A549 (cell line): ENCODE measurements around the gene GRID2. TPM values are rescaled to one million over a fixed set of nuclear protein-coding genes. Genes with fewer than 3 reads are reported as not detected.

Experiments
- ATAC-seq, 2 experiments: fragments of 200-7000 bp in 1 of 2; fragments of >200 bp in 1 of 2; cut with Nextera tagmentation in 1 of 2; cut with Tn5 transposase in 1 of 2; 3 replicates each; pipeline versions ENCODE4 v1.8.0 to v1.9.1; 2018 to 2020; ENCODE audit warnings: mild to moderate bottlenecking in 1 of 2, moderate library complexity in 1 of 2
- CTCF ChIA-PET: fragments of 300-600 bp; sonication (Branson Sonifier 250); formaldehyde crosslinking; extraction: SDS; loops from one replicate; lab custom pipeline; 2021; ENCODE audit warnings: antibody characterized with exemption, inconsistent platforms; lab: Yijun Ruan, JAX
- POLR2A ChIA-PET: fragments of 350-600 bp; formaldehyde crosslinking; extraction: SDS; loops from one replicate; lab custom pipeline; 2021; ENCODE audit warnings: antibody characterized with exemption, inconsistent platforms; lab: Yijun Ruan, JAX
- DNase-seq, 2 experiments: peaks; one replicate each; pipeline versions ENCODE4 v3.0.0 to v3.0.0-alpha.2; 2011 to 2016; ENCODE audit warnings: low read depth in 1 of 2, low spot score in 1 of 2
- FAIRE-seq: peaks from 2 replicates; lab custom pipeline; 2011; peaks lifted over from hg19 to GRCh38; lab: Jason Lieb, UNC
- H3K27ac ChIP-seq, 2 experiments: fragments of >200 bp; sonication (Bioruptor Twin); formaldehyde crosslinking; 3 replicates each; pipeline ENCODE4 v1.5.1; 2016 to 2017
- H3K4me1 ChIP-seq: fragments of >200 bp; sonication (Bioruptor Twin); formaldehyde crosslinking; 3 replicates; pipeline ENCODE4 v1.6.1; 2016
- H3K4me2 ChIP-seq: fragments of >200 bp; sonication (Bioruptor Twin); formaldehyde crosslinking; 3 replicates; pipeline ENCODE4 v1.6.1; 2016
- H3K4me3 ChIP-seq: fragments of >200 bp; sonication (Bioruptor Twin); formaldehyde crosslinking; 3 replicates; pipeline ENCODE4 v1.5.1; 2016
- H3K9me3 ChIP-seq: fragments of >200 bp; sonication (Bioruptor Twin); formaldehyde crosslinking; 3 replicates; pipeline ENCODE4 v1.6.1; 2016
- ATOH8 ChIP-seq: fragments of 250-450 bp; sonication (Bioruptor Pico); IDR thresholded peaks from 2 replicates; pipeline ENCODE4 v1.5.0; 2020; ENCODE audit warnings: low read depth, mild to moderate bottlenecking, moderate library complexity
- BHLHE40 ChIP-seq: IDR thresholded peaks from 2 replicates; pipeline ENCODE4 v1.6.1; 2012; ENCODE audit warnings: low read depth, low read length, inconsistent platforms
- CHD2 ChIP-seq: fragments of 150-350 bp; IDR thresholded peaks from 2 replicates; pipeline ENCODE4 v1.6.1; 2014; ENCODE audit warnings: low read length; ENCODE audit not compliant: partially characterized antibody
- CTCF ChIP-seq: fragments of >200 bp; sonication (Bioruptor Twin); formaldehyde crosslinking; IDR thresholded peaks from 3 replicates; pipeline ENCODE4 v1.5.1; 2016
- EP300 ChIP-seq, 2 experiments: fragments of >200 bp; sonication (Bioruptor Twin); formaldehyde crosslinking; IDR thresholded peaks; 2 replicates in 1 of 2; 3 replicates in 1 of 2; pipeline ENCODE4 v1.6.1; 2016 to 2017
- FOSB ChIP-seq: fragments of 250-450 bp; sonication (Bioruptor Pico); IDR thresholded peaks from 2 replicates; pipeline ENCODE4 v1.5.0; 2020; ENCODE audit warnings: mild to moderate bottlenecking, moderate library complexity
- FOSL2 ChIP-seq, 2 experiments: fragments of 450-650 bp in 1 of 2; fragments of >200 bp in 1 of 2; sonication (Bioruptor Twin) in 1 of 2; formaldehyde crosslinking; IDR thresholded peaks; 2 replicates each; pipeline versions ENCODE4 v1.5.0 to v1.6.1; 2016 to 2020; ENCODE audit warnings: mild to moderate bottlenecking in 1 of 2, moderate library complexity in 1 of 2
- FOXS1 ChIP-seq: fragments of 250-450 bp; sonication (Bioruptor Pico); IDR thresholded peaks from 2 replicates; pipeline ENCODE4 v1.5.0; 2020; ENCODE audit warnings: mild to moderate bottlenecking, moderate library complexity
- HDAC2 ChIP-seq: fragments of 200-600 bp; sonication (generic); IDR thresholded peaks from 2 replicates; pipeline ENCODE4 v1.6.1; 2016
- HMGXB4 ChIP-seq: fragments of 250-450 bp; sonication (Bioruptor Pico); IDR thresholded peaks from 2 replicates; pipeline ENCODE4 v1.5.0; 2021; ENCODE audit warnings: mild to moderate bottlenecking, moderate library complexity, borderline replicate concordance
- HOXB5 ChIP-seq: fragments of 250-450 bp; sonication (Bioruptor Pico); IDR thresholded peaks from 2 replicates; pipeline ENCODE4 v1.5.0; 2020; ENCODE audit warnings: mild to moderate bottlenecking, moderate library complexity
- JUN ChIP-seq, 2 experiments: fragments of >200 bp; sonication (Bioruptor Twin); formaldehyde crosslinking; IDR thresholded peaks; 2 replicates in 1 of 2; 3 replicates in 1 of 2; pipeline ENCODE4 v1.6.1; 2016 to 2017
- NFE2L2 ChIP-seq: fragments of 150-350 bp; conservative IDR thresholded peaks from 2 replicates; pipeline ENCODE4 v1.6.1; 2014; ENCODE audit warnings: low read length
- NPAS2 ChIP-seq: fragments of 250-450 bp; sonication (Bioruptor Pico); IDR thresholded peaks from 2 replicates; pipeline ENCODE4 v1.8.0; 2022; ENCODE audit warnings: mild to moderate bottlenecking, moderate library complexity, borderline replicate concordance
- NR3C1 ChIP-seq: fragments of >200 bp; sonication (Bioruptor Twin); formaldehyde crosslinking; IDR thresholded peaks from 3 replicates; pipeline ENCODE4 v1.6.1; 2017
- POLR2A ChIP-seq: IDR thresholded peaks from 2 replicates; pipeline ENCODE4 v1.6.1; 2012; ENCODE audit warnings: mild to moderate bottlenecking, low read length
- REST ChIP-seq: fragments of 200-600 bp; sonication (generic); IDR thresholded peaks from 2 replicates; pipeline ENCODE4 v1.6.1; 2016; ENCODE audit warnings: antibody characterized with exemption, mild to moderate bottlenecking, moderate library complexity
- RNF2 ChIP-seq: fragments of 200-600 bp; sonication (generic); IDR thresholded peaks from 2 replicates; pipeline ENCODE4 v1.6.1; 2016; ENCODE audit warnings: low read depth, mild to moderate bottlenecking, antibody characterized with exemption, moderate library complexity, borderline replicate concordance
- SMC3 ChIP-seq: fragments of >200 bp; sonication (Bioruptor Twin); formaldehyde crosslinking; IDR thresholded peaks from 3 replicates; pipeline ENCODE4 v1.6.1; 2018; ENCODE audit warnings: inconsistent platforms
- TFCP2L1 ChIP-seq: fragments of 250-450 bp; sonication (Bioruptor Pico); IDR thresholded peaks from 2 replicates; pipeline ENCODE4 v1.5.0; 2021; ENCODE audit warnings: mild to moderate bottlenecking
- ZC3H11A ChIP-seq: fragments of 450-650 bp; IDR thresholded peaks from 2 replicates; pipeline ENCODE4 v1.6.1; 2014; ENCODE audit warnings: antibody characterized with exemption, mild to moderate bottlenecking
- ZFP36 ChIP-seq: fragments of 450-650 bp; IDR thresholded peaks from 2 replicates; pipeline ENCODE4 v1.6.1; 2014; ENCODE audit warnings: borderline replicate concordance; ENCODE audit not compliant: partially characterized antibody
- WGBS: methylation state at CpG from one replicate; pipeline ENCODE4 v1.1.6; 2017; ENCODE audit errors: missing lambda C conversion rate; 5-methylcytosine and 5-hydroxymethylcytosine counted together
- polyA plus RNA-seq, 4 experiments: library from polyadenylated mRNA; depleted of rRNA in 3 of 4; stranded (reverse); fragments of >200 nt; fragmentation: RNase III in 1 of 4; extraction: RNeasy Plus Mini Kit Qiagen cat#74134 plus additional on column Dnase treatment in 1 of 4; gene quantifications; 2 replicates in 3 of 4; 3 replicates in 1 of 4; pipeline ENCODE4 v1.2.3, GENCODE V29; 2011 to 2017

GRID2 gene
- polyA plus RNA-seq, 2 of the 4 experiments (the other 2 are of a cell fraction) = not detected

- no peak for TF ChIP-seq JUN (IDR thresholded peaks at IDR 0.05)
- no peak for TF ChIP-seq FOXS1 (CRISPR knock-in tag)
- TF ChIP-seq POLR2A = no peak
- no peak for TF ChIP-seq HOXB5
- no peak for TF ChIP-seq TFCP2L1 (CRISPR knock-in tag)
- no peak for TF ChIP-seq FOSL2 (IDR thresholded peaks at IDR 0.05)
- TF ChIP-seq FOSL2 (CRISPR knock-in tag; IDR thresholded peaks at IDR 0.05) = no peak
- TF ChIP-seq NPAS2 (CRISPR knock-in tag) = no peak
- TF ChIP-seq RNF2 = no peak
- TF ChIP-seq SMC3 = no peak
- TF ChIP-seq NFE2L2 = no peak
- no peak for TF ChIP-seq REST
- CTCF ChIA-PET = no interaction called here
- H3K4me2 ChIP-seq = peak overlapping the region; percentile 84
- 2% methylated on average over 7 of the region's 22 CpGs for WGBS
- H3K9me3 ChIP-seq = no peaks in the 10 kb centered on the region
- no peak for ATAC-seq
- DNase-seq = no peak
- 0 out of 3 replicates have a peak, but pooled peaks cover 4% of the 10 kb centered on the region for H3K4me1 ChIP-seq
- POLR2A ChIA-PET = no interaction called here
- H3K4me3 ChIP-seq = peak overlapping the region; percentile 32; the same call in 2 of the 3 replicates
- FAIRE-seq = no peak
- H3K27ac ChIP-seq = no peak overlapping the region
Observed at GRCh38 chr4:92304121-92304520, 355 bp downstream of the GRID2 start.

- ChIA-PET CTCF (no interaction called here), POLR2A (no interaction called here)
- Histone ChIP-seq H3K9me3 (no peaks in the 10 kb centered on the region), H3K4me1 (0 out of 3 replicates have a peak, but pooled peaks cover 4% of the 10 kb centered on the region), H3K27ac (no peak overlapping the region), H3K4me3 (peak overlapping the region; percentile 39; the same call in 2 of the 3 replicates), H3K4me2 (peak overlapping the region; percentile 84)
- ATAC-seq = no peak
- DNase-seq = no peak
- no peak for FAIRE-seq
- TF ChIP-seq ZFP36 (no peak), BHLHE40 (no peak), ATOH8 (CRISPR knock-in tag) (no peak), NR3C1 (no peak), NFE2L2 (no peak), HDAC2 (no peak), CTCF (no peak), NPAS2 (CRISPR knock-in tag) (no peak), EP300 (IDR thresholded peaks at IDR 0.05) (no peak), HMGXB4 (CRISPR knock-in tag) (no peak), CHD2 (no peak), ZC3H11A (no peak), FOSB (CRISPR knock-in tag) (no peak)
- WGBS = 31% methylated on average over 18 of the region's 18 CpGs
Observed at GRCh38 chr4:92304606-92305005, 840 bp downstream of the GRID2 start.
